Mesodermal cell (in vitro differentiated cells): ENCODE measurements around the gene EIF2AK3.

Source experiments
- H3K27ac ChIP-seq: 2 replicates; pipeline ENCODE4 v1.7.0; 2013; ENCODE audit warnings: mild to moderate bottlenecking, low read depth, low read length, moderate library complexity; ENCODE audit not compliant: severe bottlenecking
- H3K36me3 ChIP-seq: 2 replicates; pipeline ENCODE4 v1.7.1; 2013; ENCODE audit warnings: mild to moderate bottlenecking, low read length, moderate library complexity; ENCODE audit not compliant: control insufficient read depth, insufficient read depth
- H3K4me1 ChIP-seq: one replicate; pipeline ENCODE4 v1.7.1; 2013; ENCODE audit warnings: mild to moderate bottlenecking, low read length; ENCODE audit not compliant: insufficient read depth, control insufficient read depth, poor library complexity, severe bottlenecking
- H3K4me3 ChIP-seq: 2 replicates; pipeline ENCODE4 v1.7.0; 2013; ENCODE audit warnings: low read length, control low read depth, mild to moderate bottlenecking; ENCODE audit not compliant: insufficient read depth, poor library complexity, severe bottlenecking; ENCODE audit errors: extremely low read depth
- H3K9me3 ChIP-seq: 2 replicates; pipeline ENCODE4 v1.7.1; 2013; ENCODE audit warnings: mild to moderate bottlenecking, low read length, moderate library complexity; ENCODE audit not compliant: control insufficient read depth
- WGBS, 2 experiments: methylation state at CpG; one replicate each; pipeline ENCODE4 v1.1.5; 2013; ENCODE audit warnings: missing lambda C conversion rate in 2 of 2; ENCODE audit not compliant: insufficient coverage in 2 of 2; 5-methylcytosine and 5-hydroxymethylcytosine counted together

EIF2AK3 gene

GRCh38 chr2:88599527-88599926, 27.7 kb downstream of the EIF2AK3 start:
- 100% methylated on average over 1 to 2 of the region's 2 CpGs for WGBS, 2 experiments
- Histone ChIP-seq H3K36me3 (peaks cover 7% of the 10 kb centered on the region), H3K4me1 (peaks cover 62% of the 10 kb centered on the region), H3K9me3 (no peaks in the 10 kb centered on the region), H3K27ac (peak overlapping the region; percentile 84), H3K4me3 (no peak overlapping the region)

- H3K27ac ChIP-seq = no peak overlapping the region
- peaks cover 21% of the 10 kb centered on the region for H3K36me3 ChIP-seq
- H3K4me3 ChIP-seq = no peak overlapping the region
- H3K4me1 ChIP-seq = peaks cover 39% of the 10 kb centered on the region
- no peaks in the 10 kb centered on the region for H3K9me3 ChIP-seq
Measured at GRCh38 chr2:88597168-88597567, 30.1 kb downstream of the EIF2AK3 start.

- Histone ChIP-seq H3K9me3 (no peaks in the 10 kb centered on the region), H3K36me3 (peaks cover 21% of the 10 kb centered on the region), H3K27ac (no peak overlapping the region), H3K4me3 (no peak overlapping the region), H3K4me1 (peaks cover 30% of the 10 kb centered on the region)
- 84 to 90% methylated on average over 4 to 5 of the region's 8 CpGs for WGBS, 2 experiments
Measured at GRCh38 chr2:88596141-88596830, 31.0 kb downstream of the EIF2AK3 start.

- Histone ChIP-seq H3K4me1 (peaks cover 7% of the 10 kb centered on the region), H3K4me3 (no peak overlapping the region)
- WGBS, 2 experiments = no CpG with 5 or more reads among the region's 2 CpGs
Measured at GRCh38 chr2:88591698-88592097, 35.6 kb downstream of the EIF2AK3 start.

GRCh38 chr2:88590998-88591613, 36.2 kb downstream of the EIF2AK3 start:
- Histone ChIP-seq H3K36me3 (peaks cover 50% of the 10 kb centered on the region), H3K27ac (no peak overlapping the region), H3K4me1 (peaks cover under 1% of the 10 kb centered on the region), H3K9me3 (no peaks in the 10 kb centered on the region), H3K4me3 (no peak overlapping the region)
- no CpG with 5 or more reads among the region's 2 CpGs for WGBS, 2 experiments

More at GRCh38 chr2:88591698-88592097, 35.6 kb downstream of the EIF2AK3 start:
- Histone ChIP-seq H3K27ac (no peak overlapping the region), H3K9me3 (no peaks in the 10 kb centered on the region), H3K36me3 (peaks cover 45% of the 10 kb centered on the region)

GRCh38 chr2:88585969-88586368, 41.3 kb downstream of the EIF2AK3 start:
- Histone ChIP-seq H3K4me3 (no peak overlapping the region), H3K4me1 (no peaks in the 10 kb centered on the region), H3K9me3 (no peaks in the 10 kb centered on the region), H3K27ac (no peak overlapping the region), H3K36me3 (peaks cover 49% of the 10 kb centered on the region)
- WGBS, 2 experiments = 92 to 100% methylated on average over 2 to 3 of the region's 6 CpGs

- Histone ChIP-seq H3K4me3 (no peak overlapping the region), H3K36me3 (peaks cover 48% of the 10 kb centered on the region), H3K4me1 (no peaks in the 10 kb centered on the region), H3K27ac (no peak overlapping the region), H3K9me3 (no peaks in the 10 kb centered on the region)
- 83% methylated on average over 1 of the region's 1 CpG; no CpG with 5 or more reads in 1 of the 2 experiments for WGBS, 2 experiments
Measured at GRCh38 chr2:88582030-88582429, 45.2 kb downstream of the EIF2AK3 start.

GRCh38 chr2:88580088-88580487, 47.2 kb downstream of the EIF2AK3 start:
- Histone ChIP-seq H3K4me1 (no peaks in the 10 kb centered on the region), H3K9me3 (no peaks in the 10 kb centered on the region), H3K36me3 (peaks cover 47% of the 10 kb centered on the region)

GRCh38 chr2:88575630-88576029, 51.6 kb downstream of the EIF2AK3 start:
- H3K36me3 ChIP-seq = peaks cover 71% of the 10 kb centered on the region
- H3K4me1 ChIP-seq = no peaks in the 10 kb centered on the region
- no CpG with 5 or more reads among the region's 2 CpGs for WGBS, 2 experiments
- H3K27ac ChIP-seq = no peak overlapping the region
- H3K4me3 ChIP-seq = no peak overlapping the region
- H3K9me3 ChIP-seq = no peaks in the 10 kb centered on the region

More at GRCh38 chr2:88580088-88580487, 47.2 kb downstream of the EIF2AK3 start:
- Histone ChIP-seq H3K4me3 (no peak overlapping the region), H3K27ac (no peak overlapping the region)
- WGBS, 2 experiments = 83 to 100% methylated on average over 1 of the region's 1 CpG

- H3K9me3 ChIP-seq = no peaks in the 10 kb centered on the region
- H3K36me3 ChIP-seq = peaks cover 71% of the 10 kb centered on the region
- H3K27ac ChIP-seq = no peak overlapping the region
- no peak overlapping the region for H3K4me3 ChIP-seq
- 92% methylated on average over 1 of the region's 2 CpGs; no CpG with 5 or more reads in 1 of the 2 experiments for WGBS, 2 experiments
- no peaks in the 10 kb centered on the region for H3K4me1 ChIP-seq
Measured at GRCh38 chr2:88575051-88575450, 52.2 kb downstream of the EIF2AK3 start.

GRCh38 chr2:88574445-88574844, 52.8 kb downstream of the EIF2AK3 start:
- H3K27ac ChIP-seq = no peak overlapping the region
- peaks cover 72% of the 10 kb centered on the region for H3K36me3 ChIP-seq
- H3K9me3 ChIP-seq = no peaks in the 10 kb centered on the region
- WGBS, 2 experiments = 82 to 89% methylated on average over 2 to 5 of the region's 5 CpGs
- no peaks in the 10 kb centered on the region for H3K4me1 ChIP-seq
- no peak overlapping the region for H3K4me3 ChIP-seq
